HG03066 (cell line): ENCODE data around the gene HACD2.
"Not testable (repeated sequence)": the region's sequence is repeated elsewhere in the genome, so short reads cannot be mapped to it uniquely, and the experiment has no call there.

ENCODE experiments used
- ATAC-seq: cut with Tn5 transposase; IDR thresholded peaks from one replicate; pipeline ENCODE4 v1.9.1; 2021; ENCODE audit warnings: low read depth; ENCODE audit not compliant: unreplicated experiment

HACD2 gene

GRCh38 chr3:123487063-123487462, 97.8 kb downstream of the HACD2 start:
- ATAC-seq = not testable (repeated sequence)

GRCh38 chr3:123486460-123486859, 98.4 kb downstream of the HACD2 start:
- no peak for ATAC-seq

- ATAC-seq = no peak
Observed at GRCh38 chr3:123485551-123485950, 99.3 kb downstream of the HACD2 start.

- ATAC-seq = no peak
Observed at GRCh38 chr3:123483146-123483545, 101.7 kb downstream of the HACD2 start.

- no peak for ATAC-seq
Observed at GRCh38 chr3:123481722-123482457, 103.0 kb downstream of the HACD2 start.

DNA sequence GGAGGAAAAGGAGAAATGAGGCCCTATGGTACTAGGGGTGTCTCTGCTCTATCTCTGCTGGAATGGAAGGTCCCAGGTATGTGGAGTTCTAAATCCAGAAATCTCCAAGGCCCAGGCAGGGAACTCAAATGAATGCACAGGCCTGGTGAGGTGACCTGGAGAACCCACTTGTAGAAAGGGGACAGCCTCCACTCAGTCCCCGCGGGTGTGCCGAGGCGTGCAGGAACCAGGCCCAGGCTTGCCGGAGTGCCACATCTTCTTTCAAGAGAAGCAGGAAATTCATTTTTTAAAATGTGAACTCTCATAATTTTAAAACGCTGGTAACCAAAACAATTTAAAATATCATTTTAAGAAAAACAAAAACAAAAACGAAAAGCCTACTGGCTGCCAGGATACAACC, 103.8 kb downstream of the HACD2 start:
- ATAC-seq = no peak

DNA sequence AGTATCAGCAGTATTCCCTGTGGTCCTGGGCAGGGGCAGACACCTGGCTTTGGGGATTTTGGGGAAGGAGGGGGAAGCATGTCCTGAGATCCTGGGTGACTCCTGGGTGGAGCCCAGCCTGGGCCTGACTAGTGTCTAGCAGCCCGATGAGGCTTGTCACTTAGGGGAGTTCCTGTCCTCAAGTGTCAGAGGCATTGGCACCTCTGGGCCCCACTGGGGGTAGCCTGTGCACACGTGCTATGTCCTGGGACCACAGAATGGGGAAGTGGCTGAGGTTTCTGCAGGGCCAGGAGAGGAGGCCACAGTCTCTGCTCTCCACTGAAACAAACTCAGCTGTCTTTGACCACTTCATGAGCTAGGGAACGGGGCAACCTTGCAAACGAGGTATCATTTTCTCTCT, 104.4 kb downstream of the HACD2 start:
- ATAC-seq = no peak

DNA sequence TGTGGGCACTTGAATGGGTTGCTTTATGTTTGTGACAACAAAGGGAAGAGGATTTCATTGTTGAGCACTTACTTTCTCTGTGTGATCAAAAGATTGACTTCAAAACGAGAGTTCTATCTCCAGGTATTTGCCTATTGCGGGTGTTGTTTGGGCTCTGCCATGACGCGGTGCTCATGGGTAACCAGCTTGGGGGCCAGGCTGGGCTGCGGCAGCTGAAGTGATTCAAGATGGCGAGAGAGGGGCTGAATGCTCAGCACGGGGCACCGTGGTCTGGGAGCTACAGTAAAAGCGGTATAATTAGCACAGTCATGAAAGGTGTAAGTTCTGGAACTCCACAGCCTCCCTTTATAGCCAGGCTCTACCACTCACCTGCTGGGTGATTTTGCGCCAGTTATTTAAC, 105.0 kb downstream of the HACD2 start:
- ATAC-seq = no peak

DNA sequence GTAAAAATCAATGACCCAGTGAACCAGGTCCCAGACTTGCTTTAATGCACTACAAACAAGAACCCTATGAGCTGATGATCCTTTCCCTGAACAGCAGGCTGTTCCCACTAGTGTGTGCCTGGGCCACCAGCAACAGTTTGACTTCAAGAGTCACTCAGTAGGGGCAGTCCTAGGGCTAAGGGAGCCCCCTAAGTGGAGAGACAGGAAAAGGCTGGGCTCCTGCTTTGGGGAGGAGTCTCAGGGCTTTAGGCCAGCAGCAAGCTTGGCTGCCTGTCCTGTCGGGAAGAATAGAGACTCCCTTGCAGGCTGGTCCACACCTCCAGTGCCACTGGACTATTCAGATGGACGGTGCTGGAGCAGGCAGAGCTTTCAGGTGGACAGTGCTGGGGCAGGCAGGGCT, 106.5 kb downstream of the HACD2 start:
- ATAC-seq = no peak

DNA sequence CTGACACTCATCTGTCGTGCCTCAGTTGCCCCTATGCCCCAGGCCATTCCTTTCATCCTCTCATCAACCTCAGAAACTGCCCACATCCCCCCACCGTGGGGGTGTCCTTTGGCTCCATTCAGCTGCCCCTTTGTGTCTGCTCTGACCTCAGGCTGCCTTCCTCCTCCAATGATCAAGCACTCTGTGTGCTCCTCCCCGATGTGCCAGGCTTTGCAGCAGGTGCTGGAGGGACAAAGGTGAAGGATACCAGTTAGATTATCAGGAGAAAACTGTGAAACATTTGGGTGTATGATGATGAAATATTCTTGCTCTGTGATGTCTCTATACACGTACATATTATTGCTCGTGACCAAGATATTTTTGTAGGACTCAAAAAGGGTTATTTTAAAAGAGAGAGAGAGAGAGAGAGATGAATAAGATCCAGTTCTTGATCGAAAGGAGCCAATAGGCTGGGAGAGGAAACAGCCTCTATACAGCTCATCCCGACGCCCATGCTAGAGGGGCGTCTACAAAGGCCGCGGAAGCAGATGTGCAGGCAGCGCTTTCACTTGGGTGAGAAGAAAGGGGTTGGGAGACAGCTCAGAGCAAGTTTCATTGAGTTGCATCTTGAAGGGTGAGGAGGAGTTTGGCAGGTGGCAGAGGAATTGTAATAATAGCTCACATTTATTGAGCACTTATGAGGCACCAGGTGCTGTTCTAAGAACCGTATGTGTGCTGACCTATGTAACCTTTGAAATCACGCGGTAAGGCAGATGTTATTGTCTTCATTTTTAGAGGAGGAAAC, 107.7 kb downstream of the HACD2 start:
- ATAC-seq = no peak

- ATAC-seq = no peak
Observed at GRCh38 chr3:123475786-123476185, 109.1 kb downstream of the HACD2 start.

DNA sequence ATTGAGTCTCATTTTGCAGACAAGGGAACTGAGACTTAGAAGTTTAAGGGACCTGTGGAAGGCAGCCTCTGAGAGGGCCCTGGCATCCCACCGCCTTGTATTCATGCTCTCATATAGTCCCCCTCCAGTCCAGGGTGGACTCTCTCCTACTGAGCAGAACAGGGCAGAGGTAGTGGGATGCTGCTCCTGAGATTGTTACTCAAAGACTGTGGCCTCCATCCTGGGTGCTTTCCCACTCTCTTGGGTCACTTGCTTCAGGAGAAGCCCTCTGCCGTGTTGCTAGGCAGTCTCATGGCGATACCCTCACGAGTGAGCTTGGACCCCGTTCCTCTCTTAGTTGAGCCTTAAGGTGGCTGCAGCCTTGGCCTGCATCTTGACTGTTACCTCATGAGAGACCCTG, 113.7 kb downstream of the HACD2 start:
- ATAC-seq = no peak

DNA sequence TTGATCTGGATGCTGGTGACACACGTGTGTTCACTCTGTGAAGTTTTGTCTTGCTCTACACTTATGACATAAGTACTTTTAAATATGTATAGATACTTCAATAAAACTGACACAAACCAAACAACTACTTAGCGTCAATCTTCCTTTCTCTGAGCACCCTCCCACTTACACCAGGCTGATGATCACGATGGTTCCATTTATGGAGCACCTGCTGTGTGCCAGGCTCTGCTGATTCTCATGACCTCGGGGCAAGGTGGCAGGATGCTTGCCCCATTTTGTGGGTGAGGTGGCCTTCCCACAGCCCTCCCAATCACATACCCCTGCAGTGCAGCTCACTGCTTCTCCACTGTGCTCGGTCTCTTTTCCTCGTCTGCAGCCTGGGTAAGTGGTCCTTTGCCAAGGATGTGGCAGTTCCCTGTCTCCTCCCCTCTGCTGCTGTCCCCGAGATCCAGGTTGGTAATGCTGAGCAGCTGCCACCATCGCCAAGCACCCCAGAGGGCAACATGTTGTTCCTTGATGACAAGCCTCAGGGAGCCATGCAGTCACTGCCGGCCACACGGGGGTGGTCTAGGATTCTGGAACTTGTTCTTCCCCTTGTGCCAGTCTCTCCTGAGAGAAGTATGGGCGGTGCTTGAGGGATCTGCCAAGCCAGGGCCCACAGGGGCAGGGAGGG, 115.4 kb downstream of the HACD2 start:
- no peak for ATAC-seq

DNA sequence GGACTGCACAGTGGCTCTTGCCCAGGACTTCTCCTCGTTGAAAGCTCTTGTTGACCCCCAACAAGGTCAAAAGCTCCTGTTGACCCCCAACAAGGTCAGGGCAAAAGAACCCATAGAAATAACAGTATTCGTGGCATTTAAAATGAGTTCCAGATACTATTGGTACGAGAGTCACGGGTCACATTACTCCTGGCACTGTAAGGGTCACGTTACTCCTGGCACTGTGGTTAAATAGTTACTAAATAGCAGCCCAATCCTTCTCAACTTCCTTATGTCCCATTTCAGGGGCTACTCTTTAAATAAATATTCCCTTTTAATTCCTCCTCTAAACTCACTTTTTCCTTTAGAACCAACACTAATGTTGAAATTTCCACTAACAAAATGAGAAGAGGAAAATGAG, 117.8 kb downstream of the HACD2 start:
- ATAC-seq = no peak

- no peak for ATAC-seq
Observed at GRCh38 chr3:123464211-123464610, 120.6 kb downstream of the HACD2 start.

- no peak for ATAC-seq
Observed at GRCh38 chr3:123459862-123460261, 125.0 kb downstream of the HACD2 start.

GRCh38 chr3:123458255-123458654, 126.6 kb downstream of the HACD2 start:
- ATAC-seq = no peak

- ATAC-seq = no peak
Observed at GRCh38 chr3:123457841-123458240, 127.0 kb downstream of the HACD2 start.

DNA sequence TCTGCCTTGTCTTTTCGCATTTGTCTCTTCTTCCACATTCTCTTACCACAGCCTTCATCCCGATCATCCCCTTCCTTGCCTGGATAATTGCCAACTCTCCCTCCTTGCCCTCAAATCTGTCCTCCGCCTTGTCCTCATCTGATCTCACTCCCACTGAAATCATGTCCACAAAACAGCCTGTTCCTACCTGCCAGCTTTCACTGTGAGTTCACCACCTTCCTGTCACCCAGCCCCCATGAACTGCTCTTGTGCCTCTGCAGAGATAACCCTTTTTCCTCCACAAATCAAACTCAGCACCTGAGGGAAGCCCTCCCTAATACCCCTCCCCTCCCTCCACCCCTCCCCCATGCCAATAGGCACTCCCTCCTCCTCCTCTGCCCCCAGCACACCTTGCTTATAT, 131.2 kb downstream of the HACD2 start:
- no peak for ATAC-seq

DNA sequence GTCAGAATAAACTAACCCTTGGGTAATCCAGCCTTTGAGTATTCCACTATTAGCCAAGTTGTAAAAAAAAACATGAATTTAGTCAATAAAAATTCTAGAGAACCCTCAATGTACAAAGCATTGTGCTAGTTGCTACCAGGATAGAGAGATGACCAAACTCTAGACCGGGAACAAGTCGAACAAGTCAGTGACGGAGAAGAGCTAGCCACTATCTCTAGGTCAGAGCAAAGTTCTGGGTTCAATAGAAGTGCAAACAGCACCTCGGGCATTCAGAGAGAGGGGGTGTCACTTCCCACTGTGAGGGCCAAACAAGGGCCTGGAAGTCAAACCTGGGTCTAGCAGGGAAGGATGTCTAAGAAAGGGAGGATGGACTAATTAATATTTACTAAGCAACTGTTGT, 133.7 kb downstream of the HACD2 start:
- ATAC-seq = no peak

DNA sequence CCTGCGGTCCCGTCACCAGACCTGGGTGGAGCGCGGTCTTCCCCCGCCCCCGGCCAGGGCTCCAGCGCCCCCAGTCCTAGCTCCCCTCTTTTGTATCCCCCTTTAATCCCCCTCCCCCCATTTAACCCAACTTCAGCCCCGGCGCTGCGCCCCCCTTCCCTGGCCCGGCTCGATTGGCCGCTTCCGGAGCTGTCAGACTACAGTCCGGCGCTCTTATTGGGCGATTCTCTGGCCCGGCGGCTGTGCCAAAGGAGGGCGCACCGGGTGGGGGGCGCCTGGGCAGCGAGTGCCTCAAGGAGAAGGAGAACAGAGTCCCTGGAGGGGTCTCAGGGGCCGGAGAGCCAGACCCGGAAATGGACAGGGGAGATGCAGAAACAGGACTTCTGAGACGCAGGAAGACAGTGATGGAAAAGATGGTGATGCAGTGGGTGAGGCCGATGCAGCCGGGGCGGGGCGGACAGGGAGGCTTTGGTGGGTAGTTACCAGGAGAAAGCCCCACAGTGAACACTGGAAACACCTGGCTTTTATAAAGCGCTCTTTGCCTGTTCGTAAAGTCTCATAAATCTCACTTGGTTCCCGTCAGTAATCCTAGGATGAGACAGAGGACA, 134.8 kb downstream of the HACD2 start:
- ATAC-seq = no peak
